Measurements from ENCODE around the gene NIN. TPM values are rescaled to one million over a fixed set of nuclear protein-coding genes. Genes with fewer than 3 reads are reported as not detected.

Gene NIN
- total RNA-seq, 1 donor, result 40.2 TPM

DNA sequence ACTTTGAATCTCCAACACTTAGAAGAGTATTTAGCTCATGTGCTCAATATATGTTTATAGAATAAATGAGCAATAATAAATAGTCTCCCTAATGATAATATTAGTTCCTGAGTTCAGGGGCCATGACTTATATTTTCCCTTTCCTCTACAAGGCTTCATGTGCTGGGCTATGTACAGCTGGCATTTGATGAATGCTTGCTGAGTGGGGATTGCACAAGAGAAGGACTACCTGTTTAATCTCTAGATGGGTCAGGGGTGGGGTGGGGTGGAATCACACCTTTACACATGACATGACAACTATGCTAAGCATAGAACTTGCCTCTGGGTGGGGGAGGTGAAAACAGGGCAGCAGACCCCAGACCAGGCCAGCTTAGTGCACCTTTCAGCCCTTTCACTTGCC lies 33.3 kb upstream of the NIN start:
- no peaks in the 10 kb centered on the region for H3K79me2 ChIP-seq (ENCODE audit: insufficient read depth, low read length)
- peaks cover 5% of the 10 kb centered on the region for H3K4me1 ChIP-seq (ENCODE audit: insufficient read depth, low read length)
- TF ChIP-seq, protein P1, sequence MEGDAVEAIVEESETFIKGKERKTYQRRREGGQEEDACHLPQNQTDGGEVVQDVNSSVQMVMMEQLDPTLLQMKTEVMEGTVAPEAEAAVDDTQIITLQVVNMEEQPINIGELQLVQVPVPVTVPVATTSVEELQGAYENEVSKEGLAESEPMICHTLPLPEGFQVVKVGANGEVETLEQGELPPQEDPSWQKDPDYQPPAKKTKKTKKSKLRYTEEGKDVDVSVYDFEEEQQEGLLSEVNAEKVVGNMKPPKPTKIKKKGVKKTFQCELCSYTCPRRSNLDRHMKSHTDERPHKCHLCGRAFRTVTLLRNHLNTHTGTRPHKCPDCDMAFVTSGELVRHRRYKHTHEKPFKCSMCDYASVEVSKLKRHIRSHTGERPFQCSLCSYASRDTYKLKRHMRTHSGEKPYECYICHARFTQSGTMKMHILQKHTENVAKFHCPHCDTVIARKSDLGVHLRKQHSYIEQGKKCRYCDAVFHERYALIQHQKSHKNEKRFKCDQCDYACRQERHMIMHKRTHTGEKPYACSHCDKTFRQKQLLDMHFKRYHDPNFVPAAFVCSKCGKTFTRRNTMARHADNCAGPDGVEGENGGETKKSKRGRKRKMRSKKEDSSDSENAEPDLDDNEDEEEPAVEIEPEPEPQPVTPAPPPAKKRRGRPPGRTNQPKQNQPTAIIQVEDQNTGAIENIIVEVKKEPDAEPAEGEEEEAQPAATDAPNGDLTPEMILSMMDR (IDR thresholded peaks at IDR 0.05; ENCODE audit: extremely low read depth, low read depth, low read length), result no peak
- no peaks in the 10 kb centered on the region for H3K36me3 ChIP-seq (ENCODE audit: insufficient read depth, low read length)
- no peaks in the 10 kb centered on the region for H4K20me1 ChIP-seq (ENCODE audit: insufficient read depth, low read length)
- no peak overlapping the region for H3K4me3 ChIP-seq (ENCODE audit: insufficient read depth, low read length)
- no peak overlapping the region for H3K4me2 ChIP-seq (ENCODE audit: insufficient read depth, low read length)
- peaks cover 15% of the 10 kb centered on the region for H3K27me3 ChIP-seq (ENCODE audit: insufficient read depth, low read length)
- no peak overlapping the region for H2AFZ ChIP-seq (ENCODE audit: low read length)
- H3K27ac ChIP-seq (ENCODE audit: low read depth, low read length), result no peak overlapping the region
- H3K9me3 ChIP-seq (ENCODE audit: low read depth, low read length), result no peaks in the 10 kb centered on the region
- DNase-seq (ENCODE audit: insufficient read length, low spot score, missing footprints), result no peak

DNA sequence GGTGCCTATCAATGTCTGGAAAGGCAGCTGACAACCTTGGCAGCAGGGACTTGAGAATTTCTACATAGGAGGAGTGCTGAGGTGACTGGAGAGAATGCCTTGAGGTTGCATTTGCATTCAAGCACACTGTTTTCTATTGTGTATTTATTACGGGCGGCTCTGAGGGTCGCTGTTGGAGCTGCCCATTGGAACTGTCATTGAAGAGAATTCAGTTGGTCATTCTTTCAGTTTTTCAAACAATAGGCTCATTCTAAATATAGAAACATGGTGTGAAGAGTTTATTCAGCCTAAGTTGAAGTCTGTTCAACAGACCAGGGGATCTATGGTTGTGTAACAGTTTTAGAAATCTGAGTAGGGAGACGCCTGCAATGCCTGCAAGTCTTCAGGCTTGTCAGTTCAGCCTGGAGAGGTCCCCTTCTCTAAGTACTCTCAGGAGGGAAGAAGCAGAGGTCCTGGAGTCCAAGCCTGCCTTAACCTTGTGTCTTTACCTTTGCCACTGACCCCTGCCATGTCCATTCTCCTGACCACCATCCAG lies 31.1 kb upstream of the NIN start:
- H3K27me3 ChIP-seq (ENCODE audit: insufficient read depth, low read length), result peaks cover 11% of the 10 kb centered on the region
- no peak overlapping the region for H3K27ac ChIP-seq (ENCODE audit: low read depth, low read length)
- H3K79me2 ChIP-seq (ENCODE audit: insufficient read depth, low read length), result no peaks in the 10 kb centered on the region
- H3K4me1 ChIP-seq (ENCODE audit: insufficient read depth, low read length), result peaks cover 7% of the 10 kb centered on the region
- no peak overlapping the region for H3K4me2 ChIP-seq (ENCODE audit: insufficient read depth, low read length)
- no peaks in the 10 kb centered on the region for H3K36me3 ChIP-seq (ENCODE audit: insufficient read depth, low read length)
- H4K20me1 ChIP-seq (ENCODE audit: insufficient read depth, low read length), result no peaks in the 10 kb centered on the region
- no peak overlapping the region for H2AFZ ChIP-seq (ENCODE audit: low read length)
- H3K4me3 ChIP-seq (ENCODE audit: insufficient read depth, low read length), result no peak overlapping the region
- no peaks in the 10 kb centered on the region for H3K9me3 ChIP-seq (ENCODE audit: low read depth, low read length)
- TF ChIP-seq, protein P1 (IDR thresholded peaks at IDR 0.05; ENCODE audit: extremely low read depth, low read depth, low read length), result no peak
- DNase-seq (ENCODE audit: insufficient read length, low spot score, missing footprints), result peak; percentile 41

DNA sequence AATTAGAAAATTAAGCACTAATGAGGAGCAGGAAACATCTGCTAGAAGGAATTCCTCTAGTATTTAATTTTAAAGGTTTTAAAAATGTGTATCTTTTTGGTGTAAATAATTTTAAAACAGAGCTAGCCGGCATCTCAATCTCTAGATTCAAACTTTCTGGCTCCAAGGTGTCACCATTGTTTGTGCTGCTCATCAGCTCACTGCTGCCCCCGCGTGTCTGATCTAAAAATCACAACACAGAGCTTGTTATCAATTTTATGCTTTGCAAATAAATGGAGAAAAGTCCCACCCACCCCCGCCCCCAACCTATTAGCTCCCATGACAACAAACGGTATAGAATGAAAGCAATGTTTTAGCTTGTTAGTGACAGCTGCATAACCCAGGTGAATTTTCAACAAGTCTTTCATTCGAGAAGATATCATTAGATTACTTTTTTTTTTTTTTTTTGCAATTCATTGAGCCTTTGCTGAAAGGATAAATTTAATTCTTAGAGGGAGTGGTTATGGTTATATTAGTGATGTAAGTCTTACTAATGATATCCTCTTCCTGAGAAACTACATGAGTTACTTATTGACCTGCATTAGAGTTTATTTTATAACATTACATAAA lies 29.6 kb upstream of the NIN start:
- H2AFZ ChIP-seq (ENCODE audit: low read length), result peak overlapping the region; percentile 76

DNA sequence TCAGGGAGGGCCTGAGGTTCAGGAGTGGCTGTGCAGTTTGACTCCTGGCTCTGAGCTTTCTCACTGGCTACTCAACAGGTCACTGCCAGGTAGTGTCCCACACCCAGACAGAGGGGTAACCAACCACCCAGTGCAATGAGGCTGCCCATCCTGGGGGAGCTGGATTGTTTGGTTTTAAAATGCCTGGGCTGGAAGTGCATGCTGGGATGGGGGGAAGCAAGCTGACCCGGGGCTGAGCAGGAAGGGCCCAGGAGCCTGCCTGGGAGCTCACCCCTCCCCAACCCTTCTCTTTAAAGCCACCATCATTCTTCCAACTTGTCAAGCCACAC lies 28.3 kb upstream of the NIN start:
- H3K36me3 ChIP-seq (ENCODE audit: insufficient read depth, low read length), result no peaks in the 10 kb centered on the region
- peak overlapping the region; percentile 59 for H3K27ac ChIP-seq (ENCODE audit: low read depth, low read length)
- peak overlapping the region; percentile 67 for H3K4me3 ChIP-seq (ENCODE audit: insufficient read depth, low read length)
- H3K27me3 ChIP-seq (ENCODE audit: insufficient read depth, low read length), result no peaks in the 10 kb centered on the region
- no peaks in the 10 kb centered on the region for H4K20me1 ChIP-seq (ENCODE audit: insufficient read depth, low read length)
- TF ChIP-seq, protein P1 (IDR thresholded peaks at IDR 0.05; ENCODE audit: extremely low read depth, low read depth, low read length), result no peak
- H3K9me3 ChIP-seq (ENCODE audit: low read depth, low read length), result no peaks in the 10 kb centered on the region
- peak overlapping the region; percentile 76 for H2AFZ ChIP-seq (ENCODE audit: low read length)
- no peaks in the 10 kb centered on the region for H3K79me2 ChIP-seq (ENCODE audit: insufficient read depth, low read length)
- peak; percentile 74 for DNase-seq (ENCODE audit: insufficient read length, low spot score, missing footprints)
- H3K4me1 ChIP-seq (ENCODE audit: insufficient read depth, low read length), result peaks cover 7% of the 10 kb centered on the region
- H3K4me2 ChIP-seq (ENCODE audit: insufficient read depth, low read length), result peak overlapping the region; percentile 77

More for the DNA sequence above, 29.6 kb upstream of the NIN start:
- TF ChIP-seq, protein P1 (IDR thresholded peaks at IDR 0.05; ENCODE audit: extremely low read depth, low read depth, low read length), result peak; percentile 71
- Histone ChIP-seq H3K79me2 (ENCODE audit: insufficient read depth, low read length) (no peaks in the 10 kb centered on the region), H3K4me1 (ENCODE audit: insufficient read depth, low read length) (peaks cover 7% of the 10 kb centered on the region), H3K36me3 (ENCODE audit: insufficient read depth, low read length) (no peaks in the 10 kb centered on the region), H3K4me2 (ENCODE audit: insufficient read depth, low read length) (peak overlapping the region; percentile 77), H3K27me3 (ENCODE audit: insufficient read depth, low read length) (no peaks in the 10 kb centered on the region), H3K27ac (ENCODE audit: low read depth, low read length) (peak overlapping the region; percentile 59), H4K20me1 (ENCODE audit: insufficient read depth, low read length) (no peaks in the 10 kb centered on the region), H3K4me3 (ENCODE audit: insufficient read depth, low read length) (peak overlapping the region; percentile 67), H3K9me3 (ENCODE audit: low read depth, low read length) (no peaks in the 10 kb centered on the region)
- peak; percentile 90 for DNase-seq (ENCODE audit: insufficient read length, low spot score, missing footprints)
